ENCODE data around the gene MRPL20. TPM values are rescaled to one million over a fixed set of nuclear protein-coding genes. Genes with fewer than 3 reads are reported as not detected.
"Not testable (repeated sequence)": the region's sequence is repeated elsewhere in the genome, so short reads cannot be mapped to it uniquely, and the experiment has no call there.

MRPL20 gene
- total and polyA plus RNA-seq, 12 donors, result 98.9 to 276 (median 158) TPM

- peak overlapping the region in 4 of 5 donors; percentile 69 to 90 (median 83) for H3K27ac ChIP-seq
These were observed 832 bp downstream of the MRPL20 start for GRCh38 chr1:1406101-1406820.

GRCh38 chr1:1403653-1404052, 3.4 kb downstream of the MRPL20 start:
- H3K4me1 ChIP-seq (replicated peaks in 1 of 2), result peaks cover 27 to 37% of the 10 kb centered on the region in 2 donors
- no peak overlapping the region for H3K4me3 ChIP-seq
- H3K27me3 ChIP-seq, result no peaks in the 10 kb centered on the region
- peaks cover 0 to 53% of the 10 kb centered on the region in 2 donors for H3K36me3 ChIP-seq (replicated peaks in 1 of 2)
- TF ChIP-seq, protein P1, sequence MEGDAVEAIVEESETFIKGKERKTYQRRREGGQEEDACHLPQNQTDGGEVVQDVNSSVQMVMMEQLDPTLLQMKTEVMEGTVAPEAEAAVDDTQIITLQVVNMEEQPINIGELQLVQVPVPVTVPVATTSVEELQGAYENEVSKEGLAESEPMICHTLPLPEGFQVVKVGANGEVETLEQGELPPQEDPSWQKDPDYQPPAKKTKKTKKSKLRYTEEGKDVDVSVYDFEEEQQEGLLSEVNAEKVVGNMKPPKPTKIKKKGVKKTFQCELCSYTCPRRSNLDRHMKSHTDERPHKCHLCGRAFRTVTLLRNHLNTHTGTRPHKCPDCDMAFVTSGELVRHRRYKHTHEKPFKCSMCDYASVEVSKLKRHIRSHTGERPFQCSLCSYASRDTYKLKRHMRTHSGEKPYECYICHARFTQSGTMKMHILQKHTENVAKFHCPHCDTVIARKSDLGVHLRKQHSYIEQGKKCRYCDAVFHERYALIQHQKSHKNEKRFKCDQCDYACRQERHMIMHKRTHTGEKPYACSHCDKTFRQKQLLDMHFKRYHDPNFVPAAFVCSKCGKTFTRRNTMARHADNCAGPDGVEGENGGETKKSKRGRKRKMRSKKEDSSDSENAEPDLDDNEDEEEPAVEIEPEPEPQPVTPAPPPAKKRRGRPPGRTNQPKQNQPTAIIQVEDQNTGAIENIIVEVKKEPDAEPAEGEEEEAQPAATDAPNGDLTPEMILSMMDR (IDR thresholded peaks at IDR 0.05), result no peak
- TF ChIP-seq POLR2A (IDR thresholded peaks at IDR 0.05), result no peak
- no peak overlapping the region for H3K27ac ChIP-seq
- intact Hi-C loops (cut with DNase I), result no loop called here
- no peaks in the 10 kb centered on the region for H3K9me3 ChIP-seq (replicated peaks in 1 of 3)
- 76 to 85% (median 81%) methylated on average over 7 of the region's 7 CpGs for WGBS, 4 donors
- DNase-seq, result no peak

More at GRCh38 chr1:1406101-1406820, 832 bp downstream of the MRPL20 start:
- intact Hi-C loops (cut with DNase I), result no loop called here
- peaks cover 0 to 46% of the 10 kb centered on the region in 2 donors for H3K36me3 ChIP-seq (replicated peaks in 1 of 2)
- H3K4me1 ChIP-seq (replicated peaks in 1 of 2), result peaks cover 13 to 24% of the 10 kb centered on the region in 2 donors
- TF ChIP-seq POLR2A (IDR thresholded peaks at IDR 0.05), result no peak
- TF ChIP-seq, protein P1 (IDR thresholded peaks at IDR 0.05), result no peak
- 36 to 41% (median 40%) methylated on average over 38 to 43 of the region's 43 CpGs for WGBS, 4 donors
- peak in 1 of 7 donors; percentile 19 for DNase-seq
- H3K27me3 ChIP-seq, result no peaks in the 10 kb centered on the region
- H3K9me3 ChIP-seq (replicated peaks in 1 of 3), result no peaks in the 10 kb centered on the region
- H3K4me3 ChIP-seq, result peak overlapping the region; percentile 73 to 96 (median 86)

- WGBS, 4 donors, result 85 to 90% (median 88%) methylated on average over 9 of the region's 9 CpGs
- H3K36me3 ChIP-seq (replicated peaks in 1 of 2), result peaks cover 0 to 54% of the 10 kb centered on the region in 2 donors
- H3K27me3 ChIP-seq; intact Hi-C loops (cut with DNase I); H3K4me3 ChIP-seq; H3K9me3 ChIP-seq (replicated peaks in 1 of 3); DNase-seq: not testable (repeated sequence)
- peak overlapping the region in 1 of 5 donors; percentile 29 for H3K27ac ChIP-seq
- peaks cover 26 to 36% of the 10 kb centered on the region in 2 donors for H3K4me1 ChIP-seq (replicated peaks in 1 of 2)
These were observed 4.1 kb downstream of the MRPL20 start for GRCh38 chr1:1402901-1403392.

- H3K36me3 ChIP-seq (replicated peaks in 1 of 2), result peaks cover 0 to 61% of the 10 kb centered on the region in 2 donors
- H3K9me3 ChIP-seq (replicated peaks in 1 of 3), result no peaks in the 10 kb centered on the region
- H3K27me3 ChIP-seq, result no peaks in the 10 kb centered on the region
- peak overlapping the region in 2 of 5 donors; percentile 29 to 86 for H3K27ac ChIP-seq
- TF ChIP-seq, protein P1 (IDR thresholded peaks at IDR 0.05), result peak in 5 of 6 experiments; percentile 12 to 52 (median 47)
- TF ChIP-seq POLR2A (IDR thresholded peaks at IDR 0.05), result peak in 1 of 2 donors; percentile 22
- DNase-seq, result peak in 6 of 7 donors; percentile 57 to 79 (median 64)
- whole genome bisulfite sequencing, 4 donors, result 59 to 65% (median 62%) methylated on average over 20 of the region's 20 CpGs
- peaks cover 27 to 39% of the 10 kb centered on the region in 2 donors for H3K4me1 ChIP-seq (replicated peaks in 1 of 2)
- intact Hi-C loops (cut with DNase I), result no loop called here
- no peak overlapping the region for H3K4me3 ChIP-seq
These were observed 4.8 kb downstream of the MRPL20 start for GRCh38 chr1:1402072-1402900.
